ENCODE measurements around the gene FARS2.

DNA sequence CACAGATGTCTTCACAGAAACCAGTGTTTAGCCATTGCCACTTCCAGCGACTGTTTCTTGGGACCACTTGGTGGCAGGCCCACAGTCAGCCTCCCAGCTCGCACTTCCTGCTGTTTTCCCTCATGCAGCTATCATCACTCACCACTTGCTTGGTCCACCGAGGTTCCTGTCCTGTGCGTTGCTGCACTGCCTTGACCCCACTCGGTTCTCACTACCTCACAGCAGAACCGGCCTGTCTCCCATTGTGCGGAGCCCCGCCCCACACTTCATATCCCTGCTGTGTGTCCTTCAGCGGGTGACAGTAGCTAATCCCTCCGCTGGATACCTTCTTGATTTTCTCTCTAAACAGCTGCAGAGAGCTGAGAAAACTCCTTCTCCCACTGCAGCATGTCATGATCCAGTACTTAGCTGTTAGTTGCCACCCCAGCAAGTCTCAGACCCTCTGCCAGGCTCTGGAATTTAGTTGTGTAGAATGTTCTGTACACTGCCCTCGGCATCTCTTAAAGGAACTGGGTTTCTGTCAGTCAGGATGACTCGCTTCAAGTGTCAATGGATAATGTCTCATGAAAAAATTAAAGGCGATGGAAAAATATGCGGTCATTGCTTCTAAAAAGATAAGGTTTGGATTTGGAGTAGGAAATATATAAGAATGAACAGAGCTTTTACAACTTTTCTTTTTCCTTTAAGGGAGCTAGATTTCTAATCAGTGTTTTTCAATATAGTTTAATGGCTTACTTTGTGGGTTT lies 208.0 kb downstream of the FARS2 start:
- TF ChIP-seq, protein P1, sequence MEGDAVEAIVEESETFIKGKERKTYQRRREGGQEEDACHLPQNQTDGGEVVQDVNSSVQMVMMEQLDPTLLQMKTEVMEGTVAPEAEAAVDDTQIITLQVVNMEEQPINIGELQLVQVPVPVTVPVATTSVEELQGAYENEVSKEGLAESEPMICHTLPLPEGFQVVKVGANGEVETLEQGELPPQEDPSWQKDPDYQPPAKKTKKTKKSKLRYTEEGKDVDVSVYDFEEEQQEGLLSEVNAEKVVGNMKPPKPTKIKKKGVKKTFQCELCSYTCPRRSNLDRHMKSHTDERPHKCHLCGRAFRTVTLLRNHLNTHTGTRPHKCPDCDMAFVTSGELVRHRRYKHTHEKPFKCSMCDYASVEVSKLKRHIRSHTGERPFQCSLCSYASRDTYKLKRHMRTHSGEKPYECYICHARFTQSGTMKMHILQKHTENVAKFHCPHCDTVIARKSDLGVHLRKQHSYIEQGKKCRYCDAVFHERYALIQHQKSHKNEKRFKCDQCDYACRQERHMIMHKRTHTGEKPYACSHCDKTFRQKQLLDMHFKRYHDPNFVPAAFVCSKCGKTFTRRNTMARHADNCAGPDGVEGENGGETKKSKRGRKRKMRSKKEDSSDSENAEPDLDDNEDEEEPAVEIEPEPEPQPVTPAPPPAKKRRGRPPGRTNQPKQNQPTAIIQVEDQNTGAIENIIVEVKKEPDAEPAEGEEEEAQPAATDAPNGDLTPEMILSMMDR (IDR thresholded peaks at IDR 0.05; ENCODE audit: poor library complexity) = no peak
- no peak for TF ChIP-seq EZH2 (IDR thresholded peaks at IDR 0.05; ENCODE audit: borderline replicate concordance)

Data from hepatocyte (in vitro differentiated cells).